Chondrocyte (in vitro differentiated cells): ENCODE measurements around the gene SS18L1. TPM values are rescaled to one million over a fixed set of nuclear protein-coding genes. Genes with fewer than 3 reads are reported as not detected.
A peak's percentile ranks its signal among the peaks of the same experiment; 100 is the strongest.

Experiments
- DNase-seq: peaks from one replicate; pipeline ENCODE4 v3.0.0; 2021; ENCODE audit warnings: mixed read lengths, low spot score
- H3K27ac Mint-ChIP-seq: one replicate; pipeline ENCODE4 v1.8.0; 2021; ENCODE audit warnings: mild to moderate bottlenecking, moderate library complexity, mixed read lengths; ENCODE audit not compliant: unreplicated experiment
- H3K27me3 Mint-ChIP-seq: 2 replicates; pipeline ENCODE4 v1.8.0; 2021; ENCODE audit warnings: low read depth, mixed read lengths
- H3K36me3 Mint-ChIP-seq: 2 replicates; pipeline ENCODE4 v1.8.0; 2021; ENCODE audit warnings: low read depth, mixed read lengths
- H3K4me1 Mint-ChIP-seq: 2 replicates; pipeline ENCODE4 v1.8.0; 2021; ENCODE audit warnings: low read depth, mild to moderate bottlenecking, mixed read lengths
- H3K4me3 Mint-ChIP-seq: one replicate; pipeline ENCODE4 v1.8.0; 2021; ENCODE audit warnings: mild to moderate bottlenecking, moderate library complexity, mixed read lengths; ENCODE audit not compliant: unreplicated experiment
- H3K9me3 Mint-ChIP-seq: 2 replicates; pipeline ENCODE4 v1.8.0; 2021; ENCODE audit warnings: low read depth, mixed read lengths
- total RNA-seq: library from RNA; stranded (reverse); gene quantifications from 3 replicates; pipeline ENCODE4 v1.2.1, GENCODE V29; 2021
- TF ChIP-seq, protein P1 (sequence below): fragments of 200-600 bp; sonication (generic); IDR thresholded peaks from 2 replicates; pipeline ENCODE4 v1.5.0; 2021; ENCODE audit warnings: antibody characterized with exemption, mild to moderate bottlenecking, moderate library complexity

Gene SS18L1
- total RNA-seq, 1 donor from 2014 or later = 13.4 TPM

DNA sequence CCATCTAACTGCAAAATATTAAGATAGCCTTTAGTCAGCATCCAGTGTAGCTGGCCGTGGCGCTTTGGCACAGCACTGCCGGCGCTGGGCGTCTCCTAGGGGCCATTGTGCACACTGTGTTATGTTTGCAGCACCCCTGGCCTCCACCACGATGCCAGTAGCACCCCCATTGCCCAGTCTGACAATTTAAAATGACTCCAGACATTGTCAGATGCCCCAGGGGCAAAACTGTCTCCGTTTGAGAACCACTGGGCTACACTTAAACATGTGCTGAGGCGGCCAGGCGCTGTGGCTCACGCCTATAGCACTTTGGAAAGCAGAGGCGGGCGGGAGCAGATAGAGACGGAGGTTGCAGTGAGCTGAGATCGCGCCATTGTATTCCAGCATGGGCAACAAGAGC, 33.3 kb downstream of the SS18L1 start:
- TF ChIP-seq, protein P1, sequence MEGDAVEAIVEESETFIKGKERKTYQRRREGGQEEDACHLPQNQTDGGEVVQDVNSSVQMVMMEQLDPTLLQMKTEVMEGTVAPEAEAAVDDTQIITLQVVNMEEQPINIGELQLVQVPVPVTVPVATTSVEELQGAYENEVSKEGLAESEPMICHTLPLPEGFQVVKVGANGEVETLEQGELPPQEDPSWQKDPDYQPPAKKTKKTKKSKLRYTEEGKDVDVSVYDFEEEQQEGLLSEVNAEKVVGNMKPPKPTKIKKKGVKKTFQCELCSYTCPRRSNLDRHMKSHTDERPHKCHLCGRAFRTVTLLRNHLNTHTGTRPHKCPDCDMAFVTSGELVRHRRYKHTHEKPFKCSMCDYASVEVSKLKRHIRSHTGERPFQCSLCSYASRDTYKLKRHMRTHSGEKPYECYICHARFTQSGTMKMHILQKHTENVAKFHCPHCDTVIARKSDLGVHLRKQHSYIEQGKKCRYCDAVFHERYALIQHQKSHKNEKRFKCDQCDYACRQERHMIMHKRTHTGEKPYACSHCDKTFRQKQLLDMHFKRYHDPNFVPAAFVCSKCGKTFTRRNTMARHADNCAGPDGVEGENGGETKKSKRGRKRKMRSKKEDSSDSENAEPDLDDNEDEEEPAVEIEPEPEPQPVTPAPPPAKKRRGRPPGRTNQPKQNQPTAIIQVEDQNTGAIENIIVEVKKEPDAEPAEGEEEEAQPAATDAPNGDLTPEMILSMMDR = no peak
- H3K27me3 Mint-ChIP-seq = no peaks in the 10 kb centered on the region

DNA sequence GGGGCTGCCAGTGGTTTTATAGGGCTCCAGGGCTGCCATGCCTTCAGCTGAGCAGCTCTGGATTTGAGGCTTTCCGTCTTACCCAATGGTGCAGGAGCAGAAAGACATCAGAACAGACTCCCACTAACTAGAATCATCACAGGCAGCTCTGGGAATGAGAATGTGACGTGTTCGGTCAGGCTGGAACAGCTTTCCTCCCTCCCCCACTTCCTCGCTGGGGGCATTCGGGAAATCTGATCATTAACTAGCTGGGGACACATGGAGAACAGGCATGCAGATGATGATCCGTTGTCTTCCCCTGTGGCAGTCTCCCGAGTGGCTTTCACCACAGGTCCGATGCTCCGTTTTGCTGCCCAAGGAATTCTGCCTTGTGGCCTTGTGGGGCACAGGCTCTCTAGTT, 33.7 kb downstream of the SS18L1 start:
- H3K27me3 Mint-ChIP-seq = no peaks in the 10 kb centered on the region
- TF ChIP-seq, protein P1 = no peak
- no peaks in the 10 kb centered on the region for H3K9me3 Mint-ChIP-seq
- H3K27ac Mint-ChIP-seq = no peak overlapping the region
- peak; percentile 15 for DNase-seq
- H3K4me1 Mint-ChIP-seq = peaks cover 8% of the 10 kb centered on the region
- no peak overlapping the region for H3K4me3 Mint-ChIP-seq
- H3K36me3 Mint-ChIP-seq = peaks cover 9% of the 10 kb centered on the region

More for the DNA sequence above, 33.3 kb downstream of the SS18L1 start:
- H3K4me1 Mint-ChIP-seq = peaks cover 3% of the 10 kb centered on the region
- no peaks in the 10 kb centered on the region for H3K9me3 Mint-ChIP-seq
- peak; percentile 44 for DNase-seq
- H3K36me3 Mint-ChIP-seq = peaks cover 9% of the 10 kb centered on the region
- H3K4me3 Mint-ChIP-seq = no peak overlapping the region
- H3K27ac Mint-ChIP-seq = no peak overlapping the region

DNA sequence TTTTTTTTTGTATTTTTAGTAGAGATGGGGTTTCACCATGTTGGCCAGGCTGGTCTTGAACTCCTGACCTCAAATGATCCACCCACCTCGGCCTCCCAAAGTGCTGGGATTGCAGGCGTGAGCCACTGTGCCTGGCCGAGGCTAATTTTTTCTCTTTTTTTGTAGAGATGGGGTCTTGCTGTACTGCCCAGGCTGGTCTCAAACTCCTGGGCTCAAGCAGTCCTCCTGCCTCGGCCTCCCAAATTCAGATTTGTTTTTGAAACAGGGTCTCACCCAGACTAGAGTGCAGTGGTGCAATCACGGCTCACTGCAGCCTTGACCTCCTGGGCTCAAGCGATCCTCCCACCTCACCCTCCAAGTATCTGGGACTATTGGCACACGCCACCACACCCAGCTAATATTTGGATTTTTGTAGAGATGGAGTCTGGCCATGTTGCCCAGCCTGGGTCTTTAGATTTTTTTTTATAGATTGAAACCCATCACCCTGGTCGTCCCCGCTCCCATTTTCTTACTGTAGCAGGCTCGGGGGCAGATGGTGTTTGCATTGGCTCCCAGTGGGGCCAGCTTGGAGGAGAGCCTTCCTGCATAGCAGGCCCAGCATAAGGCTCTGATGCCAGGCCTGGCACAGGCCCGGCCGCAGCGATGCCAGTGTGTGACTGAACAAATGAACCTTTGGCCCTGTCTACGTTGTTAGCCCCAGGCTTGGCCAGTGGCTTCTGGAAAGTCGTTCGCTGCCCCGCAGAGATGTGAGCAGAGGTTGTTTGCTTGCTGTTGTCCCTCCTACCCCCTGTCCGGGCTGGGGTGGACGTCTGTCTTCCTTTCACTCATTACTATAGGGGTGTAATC, 35.0 kb downstream of the SS18L1 start:
- peaks cover 12% of the 10 kb centered on the region for H3K4me1 Mint-ChIP-seq
- peak; percentile 79 for DNase-seq
- no peaks in the 10 kb centered on the region for H3K9me3 Mint-ChIP-seq
- no peak overlapping the region for H3K27ac Mint-ChIP-seq
- H3K36me3 Mint-ChIP-seq = peaks cover 9% of the 10 kb centered on the region
- no peak overlapping the region for H3K4me3 Mint-ChIP-seq
- TF ChIP-seq, protein P1 = no peak
- H3K27me3 Mint-ChIP-seq = no peaks in the 10 kb centered on the region

DNA sequence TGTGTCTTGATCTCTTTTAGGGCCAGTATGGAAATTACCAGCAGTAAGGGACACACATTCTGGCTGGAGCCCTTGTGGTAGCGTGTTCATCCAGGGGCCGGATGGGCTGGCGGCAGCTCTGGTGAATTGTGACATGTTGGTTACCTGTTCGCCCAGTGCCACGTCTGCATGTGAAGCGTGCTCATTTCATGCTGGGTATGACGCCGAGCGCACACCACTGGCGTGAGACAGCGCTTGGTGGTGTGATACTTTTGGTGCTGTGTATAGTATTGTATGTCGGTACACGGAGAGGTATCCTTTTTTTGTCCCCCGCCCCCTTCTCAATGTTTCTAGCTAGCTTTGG, 35.6 kb downstream of the SS18L1 start:
- TF ChIP-seq, protein P1 = no peak
- peak; percentile 27 for DNase-seq
- Mint-ChIP-seq H3K27ac (no peak overlapping the region), H3K9me3 (no peaks in the 10 kb centered on the region), H3K27me3 (no peaks in the 10 kb centered on the region), H3K36me3 (peaks cover 7% of the 10 kb centered on the region), H3K4me3 (no peak overlapping the region), H3K4me1 (peaks cover 18% of the 10 kb centered on the region)

DNA sequence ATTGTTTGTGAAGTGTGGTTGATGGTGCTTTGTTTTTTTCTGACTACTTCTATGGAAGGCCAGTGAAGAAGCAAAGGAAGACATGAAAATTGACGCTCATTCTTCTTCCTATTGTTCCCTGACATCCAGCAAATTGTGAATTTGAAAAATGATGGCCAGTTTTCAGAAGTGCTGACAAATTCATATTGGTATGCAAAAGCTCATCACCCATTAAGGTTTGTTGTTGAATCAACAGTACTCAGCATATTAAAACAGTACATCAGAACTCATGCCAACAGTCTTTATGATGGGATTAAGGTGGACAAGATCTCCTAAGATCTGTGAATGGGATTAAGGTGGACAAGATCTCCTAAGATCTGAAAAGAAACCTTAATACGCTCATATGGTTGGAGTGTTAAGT, 38.2 kb downstream of the SS18L1 start:
- H3K27me3 Mint-ChIP-seq = no peaks in the 10 kb centered on the region
- DNase-seq = no peak
- peak overlapping the region; percentile 91 for H3K27ac Mint-ChIP-seq
- TF ChIP-seq, protein P1 = no peak
- H3K9me3 Mint-ChIP-seq = no peaks in the 10 kb centered on the region
- H3K4me3 Mint-ChIP-seq = peak overlapping the region; percentile 86
- H3K4me1 Mint-ChIP-seq = peaks cover 35% of the 10 kb centered on the region
- H3K36me3 Mint-ChIP-seq = no peaks in the 10 kb centered on the region
